HepG2 (cell line): ENCODE results near the gene NDRG2. TPM values are rescaled to one million over a fixed set of nuclear protein-coding genes. Genes with fewer than 3 reads are reported as not detected.

Experiments
- ARID4A ChIP-seq: sonication (generic); formaldehyde crosslinking; IDR thresholded peaks from 2 replicates; pipeline ENCODE4 v1.5.0; 2020; ENCODE audit warnings: mild to moderate bottlenecking, missing genetic modification reagents, borderline replicate concordance
- HBP1 ChIP-seq: IDR thresholded peaks from 2 replicates; pipeline ENCODE4 v1.6.1; 2016; ENCODE audit warnings: low read depth, control low read depth
- HNRNPL ChIP-seq: fragments of 200-400 bp; formaldehyde crosslinking; IDR thresholded peaks from 2 replicates; pipeline ENCODE4 v1.6.1; 2017; ENCODE audit warnings: mild to moderate bottlenecking, low read depth, low read length
- MBD4 ChIP-seq: IDR thresholded peaks from 2 replicates; pipeline ENCODE4 v1.6.1; 2012; ENCODE audit warnings: low read length, inconsistent platforms, borderline replicate concordance
- MIER3 ChIP-seq: IDR thresholded peaks from 2 replicates; pipeline ENCODE4 v1.6.1; 2016; ENCODE audit warnings: missing compliant biosample characterization, borderline replicate concordance
- MXD4 ChIP-seq: IDR thresholded peaks from 2 replicates; pipeline ENCODE4 v1.6.1; 2016; ENCODE audit warnings: mild to moderate bottlenecking, missing biosample characterization, missing genetic modification reagents
- NFYC ChIP-seq: IDR thresholded peaks from 2 replicates; pipeline ENCODE4 v1.6.1; 2016; ENCODE audit warnings: missing genetic modification reagents, missing compliant biosample characterization
- RNF219 ChIP-seq: sonication (generic); formaldehyde crosslinking; IDR thresholded peaks from 2 replicates; pipeline ENCODE4 v1.5.0; 2020; ENCODE audit warnings: mild to moderate bottlenecking, missing genetic modification reagents
- SOX5 ChIP-seq: IDR thresholded peaks from 2 replicates; pipeline ENCODE4 v1.6.1; 2016; ENCODE audit warnings: borderline replicate concordance
- STAT5B ChIP-seq: sonication (generic); formaldehyde crosslinking; IDR thresholded peaks from 2 replicates; pipeline ENCODE4 v1.4.0; 2020; ENCODE audit warnings: missing genetic modification reagents
- ZNF407 ChIP-seq: sonication (generic); formaldehyde crosslinking; IDR thresholded peaks from one replicate; pipeline ENCODE4 v1.5.1; 2020; ENCODE audit warnings: mild to moderate bottlenecking, missing genetic modification reagents; ENCODE audit errors: not compliant biosample characterization
- ZNF777 ChIP-seq: sonication (generic); formaldehyde crosslinking; IDR thresholded peaks from 2 replicates; pipeline ENCODE4 v1.4.0; 2020; ENCODE audit warnings: missing genetic modification reagents
- polyA plus RNA-seq, 8 experiments: library from polyadenylated mRNA; depleted of rRNA in 3 of 8; stranded (reverse) in 7 of 8; unstranded in 1 of 8; fragments of >200 nt; fragmentation: Illumina TruSeq in 4 of 8; extraction: Trizol in 4 of 8; gene quantifications; 2 replicates each; pipeline versions ENCODE4 v1.2.1 to v1.2.3, GENCODE V29; 2011 to 2016; ENCODE audit warnings: low read depth in 4 of 8, missing spikeins in 1 of 8, mixed read lengths in 1 of 8; ENCODE audit not compliant: insufficient read depth in 1 of 8
- total RNA-seq, 5 experiments: library from RNA; depleted of rRNA; stranded (reverse); fragments of >200 nt; fragmentation: Illumina TruSeq; extraction: Trizol; gene quantifications; 2 replicates each; pipeline ENCODE4 v1.2.3, GENCODE V29; 2016; ENCODE audit warnings: low read depth in 1 of 5

NDRG2 gene
- total and polyA plus RNA-seq, 2 of the 13 experiments (the other 11 are each of a cell fraction or from before 2014, with no cell fraction given) = 27.2 to 189 TPM

GRCh38 chr14:20970983-20971704 lies 53.7 kb downstream of the NDRG2 start (continued):
- TF ChIP-seq HNRNPL (no peak), MIER3 (CRISPR knock-in tag) (0 out of 2 replicates have a peak, but pooled peaks have one; percentile 56), ARID4A (CRISPR knock-in tag) (peak; percentile 45; the same call in 1 of the 2 replicates), ZNF777 (CRISPR knock-in tag) (peak; percentile 77), STAT5B (no peak), MBD4 (no peak), NFYC (CRISPR knock-in tag) (peak; percentile 38; the same call in 1 of the 2 replicates), RNF219 (CRISPR knock-in tag) (no peak), ZNF407 (peak; percentile 65), HBP1 (no peak; the same call in 1 of the 2 replicates), SOX5 (CRISPR knock-in tag) (no peak), MXD4 (CRISPR knock-in tag) (no peak; the same call in 1 of the 2 replicates)
